AG04449 (cell line): ENCODE measurements around the gene RAB25.

Experiments
- CTCF ChIA-PET: fragments of 350-600 bp; formaldehyde crosslinking; extraction: SDS; loops from one replicate; lab custom pipeline; 2021; ENCODE audit warnings: antibody characterized with exemption; lab: Yijun Ruan, JAX
- POLR2A ChIA-PET: fragments of 400-600, 350-600 bp; formaldehyde crosslinking; extraction: SDS; loops from one replicate; lab custom pipeline; 2020; ENCODE audit warnings: antibody characterized with exemption, inconsistent platforms; lab: Yijun Ruan, JAX
- DNase-seq: peaks from one replicate; pipeline ENCODE4 v3.0.0-alpha.2; 2010; ENCODE audit warnings: low read depth, low spot score
- H3K4me3 ChIP-seq: 2 replicates; pipeline ENCODE4 v1.5.1; 2011; ENCODE audit warnings: low read depth, mild to moderate bottlenecking, control low read depth, low read length
- TF ChIP-seq, protein P1 (sequence below): IDR thresholded peaks from one replicate; pipeline ENCODE4 v1.5.1; 2011; ENCODE audit warnings: mild to moderate bottlenecking, moderate library complexity, low read length, control low read depth, inconsistent platforms; ENCODE audit not compliant: insufficient read depth; ENCODE audit errors: missing control alignments

The RAB25 gene

DNA sequence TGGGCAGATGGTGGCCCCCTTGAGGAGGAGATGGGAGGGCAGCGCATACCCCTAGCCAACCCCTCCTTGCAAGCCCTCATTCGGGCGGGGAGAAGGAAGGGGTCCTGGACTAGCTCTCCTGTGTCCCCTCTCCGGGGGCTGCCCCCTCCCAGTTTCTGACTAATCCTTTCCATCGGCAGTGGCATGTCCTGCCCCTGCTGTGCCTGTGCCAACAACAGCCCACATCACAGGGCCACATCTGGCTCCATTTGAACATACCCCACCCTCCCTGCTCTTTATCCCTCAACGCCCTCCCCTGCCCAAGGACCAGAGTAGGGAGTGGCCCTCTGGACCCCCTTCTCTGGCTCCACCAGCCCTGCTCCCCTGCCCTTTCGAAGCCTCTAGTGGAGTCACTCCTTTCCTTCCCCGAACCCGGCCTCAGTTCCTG lies 42.6 kb downstream of the RAB25 start:
- no peak for DNase-seq
- POLR2A ChIA-PET: interaction anchor here (0.5 to 5.9 kb wide), 7 partner anchors 12 to 130 kb away, joined by 3 to 62 read pairs (median 6); partner anchors contain the start of gene LMNA
- H3K4me3 ChIP-seq: peak overlapping the region; percentile 29
- CTCF ChIA-PET: interaction anchor here (2.2 to 29.5 kb wide), 3 partner anchors 10 to 123 kb away, joined by 15 to 1837 read pairs (median 147); partner anchors contain the start of genes LMNA and SEMA4A
- TF ChIP-seq, protein P1, sequence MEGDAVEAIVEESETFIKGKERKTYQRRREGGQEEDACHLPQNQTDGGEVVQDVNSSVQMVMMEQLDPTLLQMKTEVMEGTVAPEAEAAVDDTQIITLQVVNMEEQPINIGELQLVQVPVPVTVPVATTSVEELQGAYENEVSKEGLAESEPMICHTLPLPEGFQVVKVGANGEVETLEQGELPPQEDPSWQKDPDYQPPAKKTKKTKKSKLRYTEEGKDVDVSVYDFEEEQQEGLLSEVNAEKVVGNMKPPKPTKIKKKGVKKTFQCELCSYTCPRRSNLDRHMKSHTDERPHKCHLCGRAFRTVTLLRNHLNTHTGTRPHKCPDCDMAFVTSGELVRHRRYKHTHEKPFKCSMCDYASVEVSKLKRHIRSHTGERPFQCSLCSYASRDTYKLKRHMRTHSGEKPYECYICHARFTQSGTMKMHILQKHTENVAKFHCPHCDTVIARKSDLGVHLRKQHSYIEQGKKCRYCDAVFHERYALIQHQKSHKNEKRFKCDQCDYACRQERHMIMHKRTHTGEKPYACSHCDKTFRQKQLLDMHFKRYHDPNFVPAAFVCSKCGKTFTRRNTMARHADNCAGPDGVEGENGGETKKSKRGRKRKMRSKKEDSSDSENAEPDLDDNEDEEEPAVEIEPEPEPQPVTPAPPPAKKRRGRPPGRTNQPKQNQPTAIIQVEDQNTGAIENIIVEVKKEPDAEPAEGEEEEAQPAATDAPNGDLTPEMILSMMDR: no peak

DNA sequence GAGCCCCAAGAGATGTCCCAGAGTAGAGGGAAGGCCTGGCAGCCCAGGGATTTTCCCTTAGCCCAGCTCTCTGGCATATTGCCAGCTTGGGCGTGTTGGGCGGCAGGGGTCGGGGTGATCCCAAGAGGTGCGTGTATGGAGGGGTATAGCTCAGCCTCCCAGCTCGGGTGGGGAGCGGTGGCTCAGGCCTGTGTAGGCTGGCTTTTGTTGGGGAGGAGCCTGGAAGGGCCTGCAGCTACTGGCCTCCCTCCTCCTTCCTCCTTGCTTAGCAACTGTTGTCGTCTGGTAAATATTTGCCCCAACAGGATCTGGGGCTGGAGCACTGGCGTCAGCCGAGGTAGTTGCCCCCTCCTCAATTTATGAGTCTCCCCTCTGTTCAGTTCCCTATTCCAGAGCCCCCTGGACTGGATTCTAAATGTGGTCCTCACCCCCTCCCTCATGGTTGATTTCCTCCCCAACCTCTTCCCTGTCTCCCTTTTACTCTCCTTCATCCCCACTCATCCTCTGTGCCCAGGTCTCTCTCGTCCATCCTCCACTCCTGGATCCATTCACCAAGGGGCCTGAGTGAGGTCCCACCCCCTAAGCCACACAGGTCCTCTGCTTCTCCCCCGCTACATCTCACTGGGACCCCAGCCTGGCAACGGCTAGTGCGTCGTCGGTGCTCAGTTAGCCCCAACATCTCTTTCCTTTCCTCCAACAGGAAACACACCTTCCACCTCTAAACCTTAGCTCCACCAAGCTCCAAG lies 43.3 kb downstream of the RAB25 start:
- TF ChIP-seq, protein P1: no peak
- CTCF ChIA-PET: interaction anchor here (2.1 to 29.5 kb wide), 4 partner anchors 11 to 122 kb away, joined by 10 to 1837 read pairs (median 81); partner anchors contain the start of genes LMNA and SEMA4A
- DNase-seq: no peak
- peak overlapping the region; percentile 29 for H3K4me3 ChIP-seq
- POLR2A ChIA-PET: interaction anchor here (0.8 to 5.9 kb wide), 5 partner anchors 8 to 26 kb away, joined by 4 to 62 read pairs (median 6); partner anchors contain the start of gene LMNA

DNA sequence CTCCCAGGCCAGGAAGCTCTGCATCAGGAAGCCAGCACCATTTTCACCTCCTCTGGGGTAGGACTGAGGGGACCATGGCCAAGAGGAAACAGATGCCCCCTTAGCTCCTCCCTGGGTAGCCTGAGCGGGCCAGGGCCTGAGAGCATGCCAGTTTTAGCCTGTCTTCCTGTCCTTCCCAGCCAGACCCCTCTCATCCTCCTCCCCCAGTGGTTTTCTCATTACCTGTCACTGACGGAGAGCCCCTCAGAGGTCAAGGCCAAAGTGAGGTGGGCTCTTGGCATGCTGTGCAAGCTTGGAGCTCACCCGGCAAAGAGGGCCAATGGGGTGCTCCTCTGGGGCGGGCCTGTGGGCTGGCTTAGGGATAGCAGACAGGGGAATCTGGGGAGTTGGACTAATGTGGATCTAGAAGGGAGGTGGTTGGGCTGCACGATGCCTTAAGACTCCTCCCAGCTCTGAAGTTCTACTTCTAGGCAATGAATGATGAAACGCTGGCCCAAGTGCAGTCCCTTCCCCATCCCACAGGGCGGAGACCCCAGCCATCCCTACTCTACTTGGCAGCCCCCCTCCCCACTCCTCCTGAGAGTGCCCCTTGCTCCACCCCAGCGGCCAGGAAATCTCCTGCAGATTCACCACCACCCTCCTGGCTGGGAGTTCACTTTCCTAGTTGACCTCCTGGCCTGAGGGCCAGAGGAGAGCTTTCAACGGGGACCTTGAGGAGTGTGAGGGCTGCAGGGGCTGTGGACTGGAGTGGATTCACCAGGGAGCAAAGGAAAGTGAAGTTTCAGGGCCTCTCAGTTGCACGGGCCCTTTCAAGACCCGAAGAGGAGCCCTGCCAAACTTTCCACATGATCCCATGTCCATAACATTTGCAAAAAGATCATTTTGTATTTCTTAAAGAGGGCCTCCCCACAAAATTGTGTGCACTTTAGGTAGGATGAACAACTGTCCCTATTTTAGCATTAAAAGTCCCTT lies 44.2 kb downstream of the RAB25 start:
- ChIA-PET POLR2A (interaction anchor here (1.1 to 5.9 kb wide), 3 partner anchors 11 to 25 kb away, joined by 4 to 62 read pairs (median 60); partner anchors contain the start of gene LMNA), CTCF (interaction anchor here (2.1 to 29.5 kb wide), 3 partner anchors 11 to 120 kb away, joined by 10 to 1837 read pairs (median 147); partner anchors contain the start of genes LMNA and SEMA4A)
- TF ChIP-seq, protein P1: no peak
- H3K4me3 ChIP-seq: peak overlapping the region; percentile 21
- DNase-seq: no peak

DNA sequence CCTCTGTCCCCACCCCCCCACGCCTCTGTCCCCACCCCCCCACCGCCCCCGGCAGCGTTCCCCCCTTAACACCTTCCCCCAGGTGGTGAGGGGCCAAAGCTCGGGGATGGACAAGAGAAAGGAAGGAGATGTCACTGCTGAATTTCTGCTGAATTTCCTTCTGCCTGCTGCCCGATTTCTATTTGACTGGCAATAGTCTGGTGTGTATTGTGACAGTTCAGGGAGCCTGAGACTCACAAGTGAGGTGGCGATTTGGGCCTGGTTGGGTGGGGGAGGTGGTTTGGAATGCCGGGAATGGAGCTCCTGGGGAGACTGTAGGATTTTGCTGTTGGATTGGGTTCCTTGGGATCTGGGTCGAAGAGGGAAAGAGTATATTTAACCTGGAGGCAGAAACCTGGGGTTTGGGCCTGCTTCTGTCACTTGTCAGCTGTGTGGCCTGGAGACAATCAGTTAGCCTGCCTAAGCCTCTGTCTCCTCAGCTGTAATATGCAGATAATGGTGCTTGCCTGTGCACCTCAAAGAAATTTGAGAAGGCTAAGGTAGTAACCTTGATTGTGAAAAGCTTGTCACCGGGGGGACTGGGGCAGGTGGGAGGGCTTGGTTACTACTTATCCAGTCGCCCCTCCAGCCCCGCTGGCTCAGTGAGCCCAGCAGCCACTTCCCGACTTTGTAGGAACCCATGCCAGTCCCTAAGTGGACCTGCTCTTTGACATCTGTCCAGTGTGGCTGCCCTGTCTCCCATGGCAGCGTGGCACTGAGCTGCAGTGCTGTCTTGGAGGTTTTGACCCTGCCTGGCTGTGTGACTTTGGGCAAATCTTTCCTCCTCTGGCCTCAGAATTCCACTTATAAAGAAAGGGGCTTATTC lies 45.9 kb downstream of the RAB25 start:
- CTCF ChIA-PET: interaction anchor here (1.6 to 29.5 kb wide), 3 partner anchors 13 to 118 kb away, joined by 7 to 1837 read pairs (median 147); partner anchors contain the start of genes LMNA and SEMA4A
- H3K4me3 ChIP-seq: peak overlapping the region; percentile 16; the same call in 1 of the 2 replicates
- no peak for DNase-seq
- TF ChIP-seq, protein P1: no peak
- POLR2A ChIA-PET: interaction anchor here (0.7 to 5.9 kb wide), 8 partner anchors 8 to 24 kb away, joined by 3 to 62 read pairs (median 4); partner anchors contain the start of gene LMNA

DNA sequence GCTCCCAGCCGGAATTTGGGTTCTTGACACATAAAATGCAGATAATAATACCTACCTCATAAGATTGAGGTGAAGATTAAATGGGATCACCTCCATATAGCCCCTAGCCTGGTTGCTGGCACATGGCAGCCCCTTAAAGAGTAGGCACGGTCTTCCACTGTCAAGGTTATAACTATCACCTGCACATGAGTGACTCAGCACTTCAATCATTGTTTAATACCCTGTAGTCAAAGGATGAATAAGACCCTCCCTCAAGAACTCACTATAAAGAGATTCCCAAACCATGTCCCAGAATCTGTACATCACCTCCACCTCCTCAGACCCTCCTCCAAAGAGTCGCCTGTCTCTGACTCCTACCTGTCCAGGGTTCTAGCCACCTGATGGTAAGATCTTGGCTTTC lies 47.1 kb downstream of the RAB25 start:
- ChIA-PET POLR2A (interaction anchor here (0.6 to 1.4 kb wide), 3 partner anchors 8 to 25 kb away, joined by 3 to 4 read pairs (median 4); no protein-coding TSS in a partner anchor), CTCF (interaction anchor here (1.9 to 29.5 kb wide), 3 partner anchors 9 to 26 kb away, joined by 4 to 1837 read pairs (median 147); partner anchors contain the start of genes LMNA and SEMA4A)
- DNase-seq: no peak
- TF ChIP-seq, protein P1: no peak
- H3K4me3 ChIP-seq: no peak overlapping the region
